MM.1S (cell line): ENCODE results near the gene ITGB3.

ENCODE experiments used
- DNase-seq: peaks from one replicate; pipeline ENCODE4 v3.0.0-alpha.2; 2015
- H2AFZ ChIP-seq: fragments of 300-600 bp; sonication (generic); 2 replicates; pipeline ENCODE4 v1.6.0; 2016; ENCODE audit warnings: antibody characterized with exemption, low read length
- H3F3A ChIP-seq: fragments of 300-600 bp; sonication (generic); 2 replicates; pipeline ENCODE4 v1.6.1; 2016; ENCODE audit warnings: mild to moderate bottlenecking, antibody characterized with exemption, low read length, moderate library complexity, mixed read lengths; ENCODE audit not compliant: insufficient read depth
- H3K27ac ChIP-seq: fragments of 300-600 bp; sonication (generic); 2 replicates; pipeline ENCODE4 v1.5.1; 2016; ENCODE audit warnings: mild to moderate bottlenecking, low read length
- H3K27me3 ChIP-seq: fragments of 300-600 bp; sonication (generic); replicated peaks from 2 replicates; pipeline ENCODE4 v1.6.0; 2016; ENCODE audit warnings: low read length; ENCODE audit not compliant: insufficient read depth
- H3K36me3 ChIP-seq: fragments of 300-600 bp; sonication (generic); replicated peaks from 2 replicates; pipeline ENCODE4 v1.6.1; 2016; ENCODE audit warnings: mild to moderate bottlenecking, low read length, mixed read lengths; ENCODE audit not compliant: insufficient read depth
- H3K4me1 ChIP-seq: fragments of 300-600 bp; sonication (generic); 2 replicates; pipeline ENCODE4 v1.6.1; 2016; ENCODE audit warnings: low read length, mixed read lengths
- H3K4me2 ChIP-seq: fragments of 300-600 bp; sonication (generic); 2 replicates; pipeline ENCODE4 v1.6.0; 2016; ENCODE audit warnings: low read depth, low read length
- H3K4me3 ChIP-seq: fragments of 300-600 bp; sonication (generic); 2 replicates; pipeline ENCODE4 v1.5.1; 2016; ENCODE audit warnings: low read length, mixed read lengths
- H3K79me2 ChIP-seq: fragments of 300-600 bp; sonication (generic); 2 replicates; pipeline ENCODE4 v1.6.1; 2016; ENCODE audit warnings: mixed run types, low read length, mixed read lengths
- H3K9ac ChIP-seq: fragments of 300-600 bp; sonication (generic); 2 replicates; pipeline ENCODE4 v1.6.1; 2016; ENCODE audit warnings: low read length, mixed read lengths
- H3K9me2 ChIP-seq: fragments of 300-600 bp; sonication (generic); replicated peaks from 2 replicates; pipeline ENCODE4 v1.6.1; 2016; ENCODE audit warnings: mild to moderate bottlenecking, low read length, mixed read lengths; ENCODE audit not compliant: insufficient read depth
- H3K9me3 ChIP-seq: fragments of 300-600 bp; sonication (generic); replicated peaks from 2 replicates; pipeline ENCODE4 v1.6.1; 2016; ENCODE audit warnings: mild to moderate bottlenecking, low read length, mixed read lengths; ENCODE audit not compliant: insufficient read depth
- H4K20me1 ChIP-seq: fragments of 300-600 bp; sonication (generic); 2 replicates; pipeline ENCODE4 v1.6.1; 2016; ENCODE audit warnings: mild to moderate bottlenecking, low read length, moderate library complexity, mixed read lengths; ENCODE audit not compliant: insufficient read depth
- CTCF ChIP-seq: fragments of 300-600 bp; sonication (generic); IDR thresholded peaks from 2 replicates; pipeline ENCODE4 v1.5.1; 2016; ENCODE audit warnings: antibody characterized with exemption, low read length, mixed read lengths
- EZH2 ChIP-seq: fragments of 300-600 bp; sonication (generic); optimal IDR thresholded peaks from 2 replicates; pipeline ENCODE3; 2017; ENCODE audit warnings: low read depth, mild to moderate bottlenecking, antibody characterized with exemption, low read length, mixed read lengths
- EZH2phosphoT487 ChIP-seq: fragments of 300-600 bp; sonication (generic); IDR thresholded peaks from 2 replicates; pipeline ENCODE4 v1.6.1; 2018; ENCODE audit warnings: antibody characterized with exemption, low read length

The ITGB3 gene

GRCh38 chr17:47288531-47289116 lies 35.0 kb downstream of the ITGB3 start:
- no peak overlapping the region for H2AFZ ChIP-seq
- H3K27me3 ChIP-seq: no peaks in the 10 kb centered on the region
- H3K27ac ChIP-seq: no peak overlapping the region
- H3K4me3 ChIP-seq: no peak overlapping the region
- H4K20me1 ChIP-seq: no peaks in the 10 kb centered on the region
- no peak overlapping the region for H3K9ac ChIP-seq
- H3K4me2 ChIP-seq: no peak overlapping the region
- no peak for DNase-seq
- peaks cover 5% of the 10 kb centered on the region; the same call in 1 of the 2 replicates for H3K4me1 ChIP-seq
- H3K9me3 ChIP-seq: no peaks in the 10 kb centered on the region
- no peaks in the 10 kb centered on the region for H3K9me2 ChIP-seq
- TF ChIP-seq EZH2 (no peak), CTCF (no peak), EZH2phosphoT487 (no peak)
- H3K79me2 ChIP-seq: no peaks in the 10 kb centered on the region
- H3K36me3 ChIP-seq: no peaks in the 10 kb centered on the region
- H3F3A ChIP-seq: no peaks in the 10 kb centered on the region

GRCh38 chr17:47289302-47289701 lies 35.7 kb downstream of the ITGB3 start:
- DNase-seq: no peak
- no peaks in the 10 kb centered on the region for H3K9me3 ChIP-seq
- no peaks in the 10 kb centered on the region for H3K36me3 ChIP-seq
- H3K4me2 ChIP-seq: no peak overlapping the region
- H3F3A ChIP-seq: no peaks in the 10 kb centered on the region
- no peak overlapping the region for H3K9ac ChIP-seq
- no peaks in the 10 kb centered on the region for H3K27me3 ChIP-seq
- no peak overlapping the region for H2AFZ ChIP-seq
- no peak overlapping the region for H3K4me3 ChIP-seq
- H3K4me1 ChIP-seq: peaks cover 5% of the 10 kb centered on the region; the same call in 1 of the 2 replicates
- H3K9me2 ChIP-seq: no peaks in the 10 kb centered on the region
- TF ChIP-seq EZH2 (no peak), EZH2phosphoT487 (no peak), CTCF (no peak)
- H3K79me2 ChIP-seq: no peaks in the 10 kb centered on the region
- H4K20me1 ChIP-seq: no peaks in the 10 kb centered on the region
- H3K27ac ChIP-seq: no peak overlapping the region

- Histone ChIP-seq H4K20me1 (no peaks in the 10 kb centered on the region), H3K9me2 (no peaks in the 10 kb centered on the region), H3K9me3 (no peaks in the 10 kb centered on the region), H3K36me3 (no peaks in the 10 kb centered on the region), H3F3A (no peaks in the 10 kb centered on the region), H2AFZ (no peak overlapping the region), H3K4me2 (no peak overlapping the region), H3K4me3 (no peak overlapping the region), H3K27ac (no peak overlapping the region), H3K79me2 (no peaks in the 10 kb centered on the region), H3K9ac (no peak overlapping the region), H3K27me3 (no peaks in the 10 kb centered on the region), H3K4me1 (peaks cover 5% of the 10 kb centered on the region; the same call in 1 of the 2 replicates)
- no peak for DNase-seq
- TF ChIP-seq CTCF: no peak
- no peak for TF ChIP-seq EZH2
- no peak for TF ChIP-seq EZH2phosphoT487
These were observed 37.2 kb downstream of the ITGB3 start for GRCh38 chr17:47290870-47291241.
